GM04504 (cell line): Measurements from ENCODE around the gene MEX3D.
A peak's percentile ranks its signal among the peaks of the same experiment; 100 is the strongest.

Source experiments
- DNase-seq: peaks from one replicate; pipeline ENCODE4 v3.0.0-alpha.2; 2012; ENCODE audit warnings: low read depth

Gene MEX3D

GRCh38 chr19:1568320-1569019 is at the start of gene MEX3D:
Gene MEX3D (minus strand): TSS chr19:1568325. CDS start chr19:1568058, 267 bp downstream.
- peak; percentile 45 for DNase-seq

- DNase-seq = no peak
Observed at GRCh38 chr19:1616875-1617274, 48.8 kb upstream of the MEX3D start.

DNA sequence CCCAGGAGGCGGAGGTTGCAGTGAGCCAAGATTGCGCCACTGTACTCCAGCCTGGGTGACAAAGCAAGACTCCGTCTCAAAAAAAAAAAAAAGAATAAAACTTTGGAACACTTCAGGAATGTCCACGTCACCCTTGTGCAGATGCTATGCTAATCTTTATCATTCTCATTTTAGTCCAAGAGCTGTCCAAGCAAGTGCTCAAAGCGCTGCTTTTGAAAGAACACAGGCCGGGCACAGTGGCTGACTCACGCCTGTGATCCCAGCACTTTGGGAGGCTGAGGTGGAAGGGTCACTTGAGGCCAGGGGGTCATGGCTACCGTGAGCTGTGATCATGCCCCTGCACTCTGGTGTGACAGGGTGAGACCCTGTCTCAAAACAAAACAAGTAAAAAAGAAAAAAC is 48.3 kb upstream of the MEX3D start:
- no peak for DNase-seq

DNA sequence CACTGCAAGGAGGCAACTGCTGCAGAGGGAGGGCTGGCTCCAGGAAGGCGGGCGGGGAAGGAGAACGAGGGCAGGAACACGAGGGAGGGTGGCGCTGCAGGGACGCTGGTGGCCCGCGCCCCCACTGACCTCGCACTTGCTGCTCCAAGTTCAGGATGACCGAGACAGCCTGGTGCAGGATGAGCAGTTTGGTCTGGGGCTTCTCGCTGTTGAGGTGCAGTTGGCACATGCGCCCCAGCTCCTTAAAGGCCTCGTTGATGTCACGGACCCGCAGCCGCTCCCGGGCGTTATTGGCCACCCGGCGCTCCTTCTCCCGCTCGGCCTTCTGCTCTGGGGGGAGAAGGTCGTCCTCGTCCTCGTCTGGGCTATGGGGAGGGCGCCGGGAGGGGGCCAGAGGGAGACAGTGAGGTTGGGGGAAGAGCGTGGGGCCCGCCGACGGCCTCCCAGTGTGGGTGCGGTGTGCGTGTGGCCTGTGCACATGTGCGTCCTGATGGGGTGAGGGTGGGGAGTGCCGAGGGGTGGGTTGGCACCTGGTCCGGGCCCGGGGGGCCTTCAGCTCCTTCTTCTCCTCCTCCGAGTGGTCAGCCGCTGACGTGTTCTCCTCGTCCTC is 47.1 kb upstream of the MEX3D start:
- no peak for DNase-seq

DNA sequence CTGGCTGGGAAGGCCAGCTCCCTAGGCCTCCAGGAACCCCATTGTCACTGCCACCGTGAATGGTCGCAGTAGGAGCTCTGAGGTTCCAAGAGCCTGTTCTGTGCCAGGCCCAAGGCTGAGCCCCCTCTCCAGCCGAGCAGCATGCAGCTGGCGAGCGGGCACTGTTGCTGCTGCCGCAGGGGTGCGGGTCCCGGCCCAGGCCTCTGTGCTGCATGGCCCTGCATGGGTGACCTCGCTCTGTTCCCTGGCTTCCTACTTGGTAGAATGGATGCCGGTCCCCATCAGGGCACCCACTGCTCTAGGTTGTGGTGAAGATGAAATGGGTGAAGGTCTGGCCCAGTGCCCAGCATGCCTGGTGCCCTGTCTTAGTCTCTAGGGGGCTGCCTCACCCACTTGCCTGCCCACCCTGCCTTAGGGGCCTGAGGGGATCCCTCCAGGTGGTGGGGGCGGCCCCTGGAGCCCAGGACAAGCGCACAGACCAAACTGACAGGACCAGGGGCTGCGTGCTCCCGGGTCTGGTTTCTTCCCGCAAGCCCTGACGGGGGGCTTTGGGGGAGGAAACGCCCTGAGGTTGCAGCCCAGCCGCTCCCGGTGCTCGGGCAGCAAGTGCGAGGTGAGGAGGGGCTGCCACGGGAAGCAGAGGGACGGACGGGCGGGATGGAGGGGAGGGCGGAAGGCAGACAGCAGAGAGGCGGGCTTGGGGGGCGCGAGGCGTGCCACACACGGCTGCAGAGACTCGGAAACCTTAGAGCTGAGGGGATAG is 45.9 kb upstream of the MEX3D start:
- no peak for DNase-seq

DNA sequence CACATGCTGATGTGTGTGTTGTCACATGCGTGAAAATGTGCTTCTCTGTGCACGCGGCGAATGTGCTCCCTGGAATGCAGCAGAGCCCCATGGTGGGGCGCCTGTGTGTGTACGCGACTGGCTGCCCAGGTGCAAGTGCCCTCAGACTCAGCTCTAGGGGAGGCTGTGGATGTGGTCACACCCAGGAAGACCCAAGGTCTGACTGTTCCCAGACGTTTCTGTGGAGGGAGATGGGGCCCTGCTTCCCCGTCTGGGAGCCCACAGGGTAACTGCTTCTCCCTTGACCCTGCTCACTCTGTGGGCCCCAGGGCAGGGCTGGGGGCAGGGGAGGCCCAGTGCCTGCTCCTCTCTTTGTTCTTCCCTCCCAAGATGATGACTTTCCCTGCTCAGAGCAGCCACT is 45.0 kb upstream of the MEX3D start:
- no peak for DNase-seq

GRCh38 chr19:1612114-1613086 is 44.3 kb upstream of the MEX3D start:
- no peak for DNase-seq

GRCh38 chr19:1611353-1611752 is 43.2 kb upstream of the MEX3D start:
- no peak for DNase-seq

DNA sequence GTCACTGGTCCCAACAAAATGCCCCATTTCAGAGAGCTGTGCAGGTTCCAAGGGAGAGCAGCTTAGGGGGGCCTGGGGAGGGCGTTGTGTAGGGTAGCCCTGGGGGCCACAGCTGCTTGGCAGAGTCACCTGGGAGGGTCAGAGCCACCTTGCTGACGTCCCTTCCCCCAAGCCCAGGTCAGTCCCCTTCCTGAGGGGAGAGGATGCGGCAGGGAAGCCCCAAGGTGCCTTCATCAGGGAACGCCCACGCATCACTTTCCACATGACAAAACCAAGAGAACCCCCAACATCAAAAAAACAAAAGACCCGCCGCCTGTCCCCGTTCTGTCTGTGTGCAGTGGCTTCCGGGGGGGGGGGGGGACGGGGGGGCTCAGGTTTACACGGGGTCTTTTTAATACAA is 42.5 kb upstream of the MEX3D start:
- no peak for DNase-seq

GRCh38 chr19:1609680-1610474 is 41.8 kb upstream of the MEX3D start:
- DNase-seq = no peak

GRCh38 chr19:1609103-1609396 is 40.9 kb upstream of the MEX3D start:
- no peak for DNase-seq

GRCh38 chr19:1608359-1609102 is 40.4 kb upstream of the MEX3D start:
- DNase-seq = no peak

GRCh38 chr19:1606138-1606651 is 38.1 kb upstream of the MEX3D start:
- no peak for DNase-seq

- DNase-seq = peak; percentile 90
Observed at GRCh38 chr19:1605236-1606137, 37.4 kb upstream of the MEX3D start, which contains the start of gene UQCR11. Gene UQCR11 (minus strand): TSS chr19:1605462. CDS start chr19:1605409, 53 bp downstream.

DNA sequence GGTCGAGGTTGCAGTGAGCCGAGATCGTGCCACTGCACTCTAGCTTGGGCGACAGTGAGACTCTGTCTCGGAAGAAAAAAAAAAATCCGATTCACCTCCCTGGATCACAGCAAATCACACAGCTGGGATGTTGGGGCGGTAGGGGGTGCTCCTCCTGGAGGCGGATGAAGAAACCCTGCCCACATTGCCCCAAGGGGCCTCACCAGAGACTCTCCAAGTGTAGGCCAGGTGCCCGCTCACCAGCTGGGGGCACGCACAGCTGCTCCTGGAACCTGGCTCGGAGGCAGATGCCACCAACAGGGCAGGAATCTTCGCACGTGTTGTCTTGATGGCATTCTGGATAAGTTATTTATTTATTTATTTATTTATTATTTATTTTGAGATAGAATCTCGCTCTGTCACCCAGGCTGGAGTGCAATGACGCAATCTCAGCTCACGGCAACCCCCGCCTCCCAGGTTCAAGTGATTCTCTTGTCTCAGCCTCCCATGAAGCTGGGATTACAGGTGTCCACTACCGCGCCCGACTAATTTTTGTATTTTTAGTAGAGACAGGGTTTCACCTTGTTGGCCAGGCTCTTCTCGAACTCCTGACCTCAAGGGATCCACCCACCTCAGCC is 34.1 kb upstream of the MEX3D start:
- DNase-seq = no peak

DNA sequence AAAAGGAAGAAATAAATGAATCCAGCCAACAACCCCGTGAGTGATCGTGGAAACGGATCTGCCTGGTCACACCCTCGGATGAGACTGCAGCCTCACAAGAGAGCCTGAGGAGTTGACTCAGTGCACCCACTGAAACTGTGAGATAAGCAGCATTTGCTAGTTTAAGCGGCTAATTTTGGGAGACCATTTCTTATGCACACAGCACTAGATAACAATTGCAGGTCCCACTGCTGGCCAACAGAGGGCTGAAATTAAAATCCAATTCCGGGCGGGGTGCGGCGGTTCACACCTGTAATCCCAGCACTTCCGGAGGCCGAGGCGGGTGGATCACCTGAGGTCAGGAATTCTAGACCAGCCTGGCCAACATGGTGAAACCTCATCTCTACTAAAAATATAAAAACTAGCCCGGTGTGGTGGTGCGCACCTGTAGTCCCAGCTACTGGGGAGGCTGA is 33.5 kb upstream of the MEX3D start:
- DNase-seq = no peak

DNA sequence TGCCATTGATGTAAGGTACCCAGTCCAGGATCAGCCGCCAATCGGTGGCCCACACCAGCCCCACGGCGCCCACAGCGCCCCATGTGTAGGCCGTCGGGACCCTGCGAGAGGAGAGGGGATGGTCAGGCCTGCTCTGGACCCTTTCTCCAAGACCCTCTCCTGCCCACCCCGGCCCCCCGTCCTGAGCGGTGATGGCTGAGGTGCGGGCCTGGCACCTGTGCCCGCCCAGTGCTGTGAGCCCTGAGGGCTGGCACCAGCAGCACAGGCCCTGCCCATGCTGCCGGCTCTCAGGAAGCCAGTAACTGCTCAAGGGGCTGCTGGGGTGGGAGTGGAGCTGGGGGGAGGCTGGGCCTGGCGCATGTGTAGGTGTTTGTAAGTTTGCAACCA is 31.3 kb upstream of the MEX3D start:
- no peak for DNase-seq

- DNase-seq = no peak
Observed at GRCh38 chr19:1598777-1599459, 30.8 kb upstream of the MEX3D start.
